ENCODE measurements around the gene SYT15B. TPM values are rescaled to one million over a fixed set of nuclear protein-coding genes. Genes with fewer than 3 reads are reported as not detected.
"Not testable (repeated sequence)": the region's sequence is repeated elsewhere in the genome, so short reads cannot be mapped to it uniquely, and the experiment has no call there.

SYT15B gene
- total RNA-seq (2014; rRNA removed; shearing (Covaris generic)) (0.08 and 0.24 TPM in 2 replicates), polyA plus RNA-seq (2016; fragmentation: Nextera tagmentation; extraction: Ambion mirVana) (0.08 TPM in 1 of 2 replicates, not detected in the other)
- long read RNA-seq = 0 reads

GRCh38 chr10:47763554-47764175, at the start of gene SYT15B:
TSS of gene SYT15B (minus strand) at chr10:47763592. CDS start at chr10:47762640, 952 bp downstream.
- H3K36me3 ChIP-seq (ENCODE audit: insufficient read depth); H3K9me2 ChIP-seq (ENCODE audit: insufficient read depth); H3K79me2 ChIP-seq (replicated peaks; ENCODE audit: insufficient read depth); H2AFZ ChIP-seq; H3K4me1 ChIP-seq (ENCODE audit: insufficient read depth); H4K20me1 ChIP-seq (replicated peaks; ENCODE audit: insufficient read depth); H3F3A ChIP-seq (replicated peaks; ENCODE audit: low read depth); H3K27ac Mint-ChIP-seq; H3K9me3 Mint-ChIP-seq; H3K36me3 Mint-ChIP-seq (ENCODE audit: low read depth); H3K27me3 Mint-ChIP-seq (ENCODE audit: insufficient read depth, low read depth, poor library complexity); H3K27ac ChIP-seq (ENCODE audit: low read depth); DNase-seq (ENCODE audit: low spot score); H3K4me3 Mint-ChIP-seq; H3K4me1 Mint-ChIP-seq: not testable (repeated sequence)
- ATAC-seq = peak; percentile 2
- H3K4me3 ChIP-seq = peak within 1 kb of the TSS; percentile 55; the same call in 1 of the 2 replicates
- H3K4me2 ChIP-seq = peak within 1 kb of the TSS; percentile 73; the same call in 1 of the 2 replicates
- H3K27me3 ChIP-seq (ENCODE audit: insufficient read depth) = peaks cover 18% of the 10 kb centered on the region

GRCh38 chr10:47779590-47779989, 16.2 kb upstream of the SYT15B start:
- not testable (repeated sequence) for H3K4me3 ChIP-seq; H3K79me2 ChIP-seq (replicated peaks; ENCODE audit: insufficient read depth); DNase-seq (ENCODE audit: low spot score); H3F3A ChIP-seq (replicated peaks; ENCODE audit: low read depth); H3K27ac Mint-ChIP-seq; H3K36me3 Mint-ChIP-seq (ENCODE audit: low read depth); H3K36me3 ChIP-seq (ENCODE audit: insufficient read depth); H3K27me3 ChIP-seq (ENCODE audit: insufficient read depth); H3K9me2 ChIP-seq (ENCODE audit: insufficient read depth); H3K4me2 ChIP-seq; H3K4me1 Mint-ChIP-seq; H4K20me1 ChIP-seq (replicated peaks; ENCODE audit: insufficient read depth); H3K9me3 Mint-ChIP-seq; ATAC-seq; H3K27ac ChIP-seq (ENCODE audit: low read depth); H2AFZ ChIP-seq; H3K27me3 Mint-ChIP-seq (ENCODE audit: insufficient read depth, low read depth, poor library complexity); H3K4me1 ChIP-seq (ENCODE audit: insufficient read depth); H3K4me3 Mint-ChIP-seq

GRCh38 chr10:47775361-47776231, 12.2 kb upstream of the SYT15B start:
- not testable (repeated sequence) for H3K27ac ChIP-seq (ENCODE audit: low read depth); H3F3A ChIP-seq (replicated peaks; ENCODE audit: low read depth); H3K4me3 ChIP-seq; H3K9me2 ChIP-seq (ENCODE audit: insufficient read depth); H3K27me3 ChIP-seq (ENCODE audit: insufficient read depth); H2AFZ ChIP-seq; H3K36me3 ChIP-seq (ENCODE audit: insufficient read depth); H3K4me1 ChIP-seq (ENCODE audit: insufficient read depth); H3K36me3 Mint-ChIP-seq (ENCODE audit: low read depth); H3K9me3 Mint-ChIP-seq; H3K4me3 Mint-ChIP-seq; H4K20me1 ChIP-seq (replicated peaks; ENCODE audit: insufficient read depth); H3K79me2 ChIP-seq (replicated peaks; ENCODE audit: insufficient read depth); H3K27ac Mint-ChIP-seq; H3K4me1 Mint-ChIP-seq; H3K4me2 ChIP-seq; H3K27me3 Mint-ChIP-seq (ENCODE audit: insufficient read depth, low read depth, poor library complexity)
- ATAC-seq (peak; percentile 99), DNase-seq (ENCODE audit: low spot score) (peak; percentile 65)
- peak; percentile 48 to 74 for TF ChIP-seq CTCF (conservative IDR thresholded peaks at IDR 0.05; ENCODE audit: low read depth in 2 of 2)

- not testable (repeated sequence) for H3K4me3 ChIP-seq; H3K36me3 ChIP-seq (ENCODE audit: insufficient read depth); H3K4me1 ChIP-seq (ENCODE audit: insufficient read depth); H3K27me3 ChIP-seq (ENCODE audit: insufficient read depth); H2AFZ ChIP-seq; H3K9me2 ChIP-seq (ENCODE audit: insufficient read depth); H3K4me1 Mint-ChIP-seq; H3K9me3 Mint-ChIP-seq; H3K79me2 ChIP-seq (replicated peaks; ENCODE audit: insufficient read depth); H4K20me1 ChIP-seq (replicated peaks; ENCODE audit: insufficient read depth); H3K27ac Mint-ChIP-seq; DNase-seq (ENCODE audit: low spot score); H3K27me3 Mint-ChIP-seq (ENCODE audit: insufficient read depth, low read depth, poor library complexity); H3F3A ChIP-seq (replicated peaks; ENCODE audit: low read depth); H3K4me3 Mint-ChIP-seq; H3K4me2 ChIP-seq; H3K36me3 Mint-ChIP-seq (ENCODE audit: low read depth); H3K27ac ChIP-seq (ENCODE audit: low read depth)
- peak; percentile 36 for ATAC-seq
These were observed 7.4 kb upstream of the SYT15B start for GRCh38 chr10:47770745-47771144.

- not testable (repeated sequence) for H3K27me3 ChIP-seq (ENCODE audit: insufficient read depth); H3K4me1 Mint-ChIP-seq; H4K20me1 ChIP-seq (replicated peaks; ENCODE audit: insufficient read depth); H3K4me1 ChIP-seq (ENCODE audit: insufficient read depth); H3K4me3 ChIP-seq; H3K4me3 Mint-ChIP-seq; ATAC-seq; H3K27ac Mint-ChIP-seq; H3K36me3 ChIP-seq (ENCODE audit: insufficient read depth); H3K79me2 ChIP-seq (replicated peaks; ENCODE audit: insufficient read depth); H3K9me2 ChIP-seq (ENCODE audit: insufficient read depth); H3K27ac ChIP-seq (ENCODE audit: low read depth); H3K27me3 Mint-ChIP-seq (ENCODE audit: insufficient read depth, low read depth, poor library complexity); H2AFZ ChIP-seq; H3F3A ChIP-seq (replicated peaks; ENCODE audit: low read depth); H3K36me3 Mint-ChIP-seq (ENCODE audit: low read depth); H3K4me2 ChIP-seq; H3K9me3 Mint-ChIP-seq; DNase-seq (ENCODE audit: low spot score)
These were observed 5.3 kb upstream of the SYT15B start for GRCh38 chr10:47768578-47769115.
